Liver (tissue), 3 donors: ENCODE measurements around the gene RAP2C.

Experiments used
- GABPA ChIP-seq, 2 donors: IDR thresholded peaks in 1 of 2; conservative IDR thresholded peaks in 1 of 2; 2 replicates each; pipeline ENCODE4 v1.6.1; 2016; ENCODE audit warnings: antibody characterized with exemption in 2 of 2, mild to moderate bottlenecking in 1 of 2, moderate library complexity in 1 of 2
- RAD21 ChIP-seq, 2 donors: IDR thresholded peaks; 2 replicates each; pipeline ENCODE4 v1.6.1; 2016; ENCODE audit warnings: antibody characterized with exemption in 2 of 2, mild to moderate bottlenecking in 2 of 2
- RXRA ChIP-seq, 2 donors: IDR thresholded peaks; 2 replicates each; pipeline ENCODE4 v1.6.1; 2017 to 2018; ENCODE audit warnings: antibody characterized with exemption in 2 of 2, mild to moderate bottlenecking in 1 of 2
- SP1 ChIP-seq: IDR thresholded peaks from 2 replicates; pipeline ENCODE4 v1.6.1; 2018; ENCODE audit warnings: antibody characterized with exemption, mild to moderate bottlenecking
- YY1 ChIP-seq: IDR thresholded peaks from 2 replicates; pipeline ENCODE4 v1.6.1; 2016; ENCODE audit warnings: antibody characterized with exemption, mild to moderate bottlenecking
- TF ChIP-seq, protein P1 (sequence below): fragments of 150-350 bp; IDR thresholded peaks from 2 replicates; pipeline ENCODE4 v1.5.1; 2017; ENCODE audit warnings: improper control_type of control experiment, low read depth, low read length; ENCODE audit not compliant: missing input control
- TF ChIP-seq, protein P2 (sequence below): IDR thresholded peaks from 2 replicates; pipeline ENCODE4 v1.6.1; 2016; ENCODE audit warnings: antibody characterized with exemption, mild to moderate bottlenecking
- donor health status: healthy.
- donor health status: healthy.

DNA sequence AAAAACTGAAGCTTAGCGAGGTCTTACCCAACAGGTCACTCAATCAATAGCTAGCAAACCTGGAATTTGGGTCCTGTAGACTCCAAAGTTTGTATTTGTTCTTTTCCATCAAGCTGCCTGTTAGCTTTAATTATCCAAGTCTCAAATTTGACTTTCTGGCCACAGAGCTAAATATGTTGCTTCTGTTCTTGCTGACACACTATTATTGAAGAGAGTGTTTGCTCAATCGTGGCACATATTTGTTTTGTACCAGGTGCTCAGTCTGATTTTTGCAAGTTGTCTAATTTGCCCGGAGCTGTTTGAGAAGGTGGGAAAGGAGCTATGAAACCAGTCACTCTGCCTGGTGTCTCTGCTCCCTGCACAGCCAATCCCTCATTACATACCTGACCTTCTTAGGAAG lies 49.7 kb downstream of the RAP2C start:
- TF ChIP-seq GABPA (IDR thresholded peaks at IDR 0.05 in 1 of 2, conservative IDR thresholded peaks at IDR 0.05 in 1 of 2) (no peak), RXRA (IDR thresholded peaks at IDR 0.05) (peak; percentile 47 to 49), YY1 (no peak), SP1 (peak; percentile 73), RAD21 (IDR thresholded peaks at IDR 0.05) (peak in 1 of 2 donors; percentile 45)
- TF ChIP-seq, protein P1, sequence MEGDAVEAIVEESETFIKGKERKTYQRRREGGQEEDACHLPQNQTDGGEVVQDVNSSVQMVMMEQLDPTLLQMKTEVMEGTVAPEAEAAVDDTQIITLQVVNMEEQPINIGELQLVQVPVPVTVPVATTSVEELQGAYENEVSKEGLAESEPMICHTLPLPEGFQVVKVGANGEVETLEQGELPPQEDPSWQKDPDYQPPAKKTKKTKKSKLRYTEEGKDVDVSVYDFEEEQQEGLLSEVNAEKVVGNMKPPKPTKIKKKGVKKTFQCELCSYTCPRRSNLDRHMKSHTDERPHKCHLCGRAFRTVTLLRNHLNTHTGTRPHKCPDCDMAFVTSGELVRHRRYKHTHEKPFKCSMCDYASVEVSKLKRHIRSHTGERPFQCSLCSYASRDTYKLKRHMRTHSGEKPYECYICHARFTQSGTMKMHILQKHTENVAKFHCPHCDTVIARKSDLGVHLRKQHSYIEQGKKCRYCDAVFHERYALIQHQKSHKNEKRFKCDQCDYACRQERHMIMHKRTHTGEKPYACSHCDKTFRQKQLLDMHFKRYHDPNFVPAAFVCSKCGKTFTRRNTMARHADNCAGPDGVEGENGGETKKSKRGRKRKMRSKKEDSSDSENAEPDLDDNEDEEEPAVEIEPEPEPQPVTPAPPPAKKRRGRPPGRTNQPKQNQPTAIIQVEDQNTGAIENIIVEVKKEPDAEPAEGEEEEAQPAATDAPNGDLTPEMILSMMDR, result no peak
- TF ChIP-seq, protein P2, sequence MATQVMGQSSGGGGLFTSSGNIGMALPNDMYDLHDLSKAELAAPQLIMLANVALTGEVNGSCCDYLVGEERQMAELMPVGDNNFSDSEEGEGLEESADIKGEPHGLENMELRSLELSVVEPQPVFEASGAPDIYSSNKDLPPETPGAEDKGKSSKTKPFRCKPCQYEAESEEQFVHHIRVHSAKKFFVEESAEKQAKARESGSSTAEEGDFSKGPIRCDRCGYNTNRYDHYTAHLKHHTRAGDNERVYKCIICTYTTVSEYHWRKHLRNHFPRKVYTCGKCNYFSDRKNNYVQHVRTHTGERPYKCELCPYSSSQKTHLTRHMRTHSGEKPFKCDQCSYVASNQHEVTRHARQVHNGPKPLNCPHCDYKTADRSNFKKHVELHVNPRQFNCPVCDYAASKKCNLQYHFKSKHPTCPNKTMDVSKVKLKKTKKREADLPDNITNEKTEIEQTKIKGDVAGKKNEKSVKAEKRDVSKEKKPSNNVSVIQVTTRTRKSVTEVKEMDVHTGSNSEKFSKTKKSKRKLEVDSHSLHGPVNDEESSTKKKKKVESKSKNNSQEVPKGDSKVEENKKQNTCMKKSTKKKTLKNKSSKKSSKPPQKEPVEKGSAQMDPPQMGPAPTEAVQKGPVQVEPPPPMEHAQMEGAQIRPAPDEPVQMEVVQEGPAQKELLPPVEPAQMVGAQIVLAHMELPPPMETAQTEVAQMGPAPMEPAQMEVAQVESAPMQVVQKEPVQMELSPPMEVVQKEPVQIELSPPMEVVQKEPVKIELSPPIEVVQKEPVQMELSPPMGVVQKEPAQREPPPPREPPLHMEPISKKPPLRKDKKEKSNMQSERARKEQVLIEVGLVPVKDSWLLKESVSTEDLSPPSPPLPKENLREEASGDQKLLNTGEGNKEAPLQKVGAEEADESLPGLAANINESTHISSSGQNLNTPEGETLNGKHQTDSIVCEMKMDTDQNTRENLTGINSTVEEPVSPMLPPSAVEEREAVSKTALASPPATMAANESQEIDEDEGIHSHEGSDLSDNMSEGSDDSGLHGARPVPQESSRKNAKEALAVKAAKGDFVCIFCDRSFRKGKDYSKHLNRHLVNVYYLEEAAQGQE, result no peak
